CD14-positive monocyte (primary cell): ENCODE data around the gene SGK1. TPM values are rescaled to one million over a fixed set of nuclear protein-coding genes. Genes with fewer than 3 reads are reported as not detected.

Source experiments
- DNase-seq, 3 donors: peaks; one replicate each; pipeline ENCODE4 v3.0.0-alpha.2; 2011 to 2022
- H2AFZ ChIP-seq: 2 replicates; pipeline ENCODE4 v1.6.0; 2012; ENCODE audit warnings: mild to moderate bottlenecking, low read depth, low read length, inconsistent platforms; ENCODE audit not compliant: insufficient read depth, poor library complexity, severe bottlenecking
- H3K27ac ChIP-seq, 2 donors: 1 replicate in 1 of 2; 2 replicates in 1 of 2; pipeline ENCODE4 v1.5.1; 2012 to 2013; ENCODE audit warnings: low read length in 2 of 2, control low read depth in 1 of 2, inconsistent platforms in 1 of 2, low read depth in 1 of 2, mild to moderate bottlenecking in 1 of 2
- H3K27me3 ChIP-seq, 2 donors: one replicate each; pipeline versions ENCODE4 v1.6.0 to v1.6.1; 2011 to 2013; ENCODE audit warnings: low read length in 2 of 2; ENCODE audit not compliant: control insufficient read depth in 2 of 2, insufficient read depth in 2 of 2
- H3K36me3 ChIP-seq, 2 donors: replicated peaks in 1 of 2; 1 replicate in 1 of 2; 2 replicates in 1 of 2; pipeline versions ENCODE4 v1.5.1 to v1.6.1; 2012 to 2013; ENCODE audit warnings: low read length in 2 of 2, control low read depth in 1 of 2, inconsistent platforms in 1 of 2, mild to moderate bottlenecking in 1 of 2; ENCODE audit not compliant: insufficient read depth in 2 of 2, control insufficient read depth in 1 of 2
- H3K4me1 ChIP-seq, 2 donors: 1 replicate in 1 of 2; 2 replicates in 1 of 2; pipeline versions ENCODE4 v1.5.1 to v1.6.1; 2012 to 2013; ENCODE audit warnings: low read length in 2 of 2, control low read depth in 1 of 2, inconsistent platforms in 1 of 2, mild to moderate bottlenecking in 1 of 2, moderate library complexity in 1 of 2; ENCODE audit not compliant: insufficient read depth in 2 of 2, control insufficient read depth in 1 of 2
- H3K4me2 ChIP-seq: replicated peaks from 2 replicates; pipeline ENCODE3; 2012; ENCODE audit warnings: low read length, moderate library complexity, mild to moderate bottlenecking; ENCODE audit not compliant: poor library complexity, severe bottlenecking; ENCODE audit errors: extremely low read depth
- H3K4me3 ChIP-seq, 3 experiments: fragments of 200-600 bp in 1 of 3; sonication (generic) in 1 of 3; replicated peaks in 1 of 3; 1 replicate in 2 of 3; 2 replicates in 1 of 3; pipeline ENCODE4 v1.5.1; 2011 to 2013; ENCODE audit warnings: low read length in 3 of 3, mild to moderate bottlenecking in 3 of 3, control low read depth in 2 of 3, low read depth in 2 of 3, inconsistent platforms in 1 of 3, moderate library complexity in 1 of 3
- H3K79me2 ChIP-seq: 2 replicates; pipeline ENCODE4 v1.6.0; 2012; ENCODE audit warnings: mild to moderate bottlenecking, control low read depth, inconsistent platforms, low read length, moderate library complexity; ENCODE audit not compliant: insufficient read depth
- H3K9ac ChIP-seq: 2 replicates; pipeline ENCODE4 v1.6.0; 2017; ENCODE audit warnings: low read length, mild to moderate bottlenecking; ENCODE audit not compliant: insufficient read depth, poor library complexity, severe bottlenecking
- H3K9me3 ChIP-seq, 2 donors: replicated peaks in 1 of 2; 1 replicate in 1 of 2; 2 replicates in 1 of 2; pipeline versions ENCODE4 v1.5.1 to v1.6.1; 2012 to 2013; ENCODE audit warnings: low read length in 2 of 2, control low read depth in 1 of 2; ENCODE audit not compliant: control insufficient read depth in 1 of 2, insufficient read depth in 1 of 2
- H4K20me1 ChIP-seq: 2 replicates; pipeline ENCODE4 v1.6.0; 2012; ENCODE audit warnings: mild to moderate bottlenecking, low read length, control low read depth, moderate library complexity; ENCODE audit not compliant: insufficient read depth
- H3K27ac Mint-ChIP-seq, 7 donors: one replicate each; pipeline ENCODE4 v1.8.0; 2020; ENCODE audit warnings: mild to moderate bottlenecking in 7 of 7, mixed read lengths in 7 of 7, moderate library complexity in 6 of 7, inconsistent platforms in 2 of 7
- H3K27me3 Mint-ChIP-seq, 3 donors: one replicate each; pipeline ENCODE4 v1.8.0; 2021 to 2022; ENCODE audit warnings: low read depth in 3 of 3, mild to moderate bottlenecking in 3 of 3, mixed read lengths in 3 of 3, moderate library complexity in 3 of 3, inconsistent platforms in 1 of 3
- H3K36me3 Mint-ChIP-seq, 2 donors: one replicate each; pipeline ENCODE4 v1.8.0; 2020; ENCODE audit warnings: mixed read lengths in 2 of 2, inconsistent platforms in 1 of 2, mild to moderate bottlenecking in 1 of 2
- H3K4me1 Mint-ChIP-seq: one replicate; pipeline ENCODE4 v1.8.0; 2020; ENCODE audit warnings: mild to moderate bottlenecking, mixed read lengths
- H3K4me3 Mint-ChIP-seq, 2 donors: one replicate each; pipeline ENCODE4 v1.8.0; 2020; ENCODE audit warnings: mild to moderate bottlenecking in 2 of 2, mixed read lengths in 2 of 2, moderate library complexity in 1 of 2
- H3K9me3 Mint-ChIP-seq, 7 donors: one replicate each; pipeline ENCODE4 v1.8.0; 2020 to 2022; ENCODE audit warnings: mixed read lengths in 7 of 7, mild to moderate bottlenecking in 6 of 7, moderate library complexity in 6 of 7, inconsistent platforms in 2 of 7
- WGBS: methylation state at CpG from one replicate; pipeline ENCODE4 v1.1.5; 2013; ENCODE audit warnings: missing lambda C conversion rate; ENCODE audit not compliant: insufficient coverage; 5-methylcytosine and 5-hydroxymethylcytosine counted together
- intact Hi-C, 2 donors: fragments of 100-400 bp; cut with micrococcal nuclease; formaldehyde crosslinking; loops; one replicate each; pipeline versions ENCODE4 v1.15.0 to v1.15.1; 2023
- polyA plus RNA-seq, 3 donors: library from polyadenylated mRNA; depleted of rRNA in 1 of 3; unstranded in 2 of 3; stranded (reverse) in 1 of 3; fragments of 300-500 nt in 2 of 3; fragments of >200 nt in 1 of 3; fragmentation: Illumina TruSeq in 2 of 3; gene quantifications; 1 replicate in 2 of 3; 2 replicates in 1 of 3; pipeline ENCODE4 v1.2.3, GENCODE V29; 2012 to 2021
- TF ChIP-seq, protein P1 (sequence below): fragments of 200-600 bp; IDR thresholded peaks from one replicate; pipeline ENCODE4 v1.8.0; 2022; ENCODE audit warnings: antibody characterized with exemption, mild to moderate bottlenecking

SGK1 gene
- polyA plus RNA-seq, 3 donors = 373 to 419 (median 407) TPM

DNA sequence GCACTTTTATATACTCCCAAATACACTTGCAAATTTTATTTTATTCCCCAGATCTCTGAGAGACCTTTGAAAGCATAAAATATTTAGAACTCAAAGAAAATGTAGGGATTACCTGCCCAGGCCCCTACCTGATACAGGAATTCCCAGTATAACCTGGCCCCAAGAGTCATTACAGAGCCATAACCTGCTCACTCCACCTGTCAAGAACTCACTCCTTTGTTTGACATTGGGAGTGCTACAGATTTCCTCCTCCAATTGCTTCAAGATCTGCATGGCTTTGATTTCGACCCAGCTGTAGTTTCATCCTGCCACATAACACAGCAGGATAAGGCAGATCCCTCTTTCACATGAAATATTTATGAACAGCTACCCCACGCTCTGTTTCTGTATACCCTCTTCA lies 169.3 kb downstream of the SGK1 start:
- WGBS = 80% methylated on average over 1 of the region's 2 CpGs
- H2AFZ ChIP-seq = no peak overlapping the region
- H3K27ac Mint-ChIP-seq = no peak overlapping the region

DNA sequence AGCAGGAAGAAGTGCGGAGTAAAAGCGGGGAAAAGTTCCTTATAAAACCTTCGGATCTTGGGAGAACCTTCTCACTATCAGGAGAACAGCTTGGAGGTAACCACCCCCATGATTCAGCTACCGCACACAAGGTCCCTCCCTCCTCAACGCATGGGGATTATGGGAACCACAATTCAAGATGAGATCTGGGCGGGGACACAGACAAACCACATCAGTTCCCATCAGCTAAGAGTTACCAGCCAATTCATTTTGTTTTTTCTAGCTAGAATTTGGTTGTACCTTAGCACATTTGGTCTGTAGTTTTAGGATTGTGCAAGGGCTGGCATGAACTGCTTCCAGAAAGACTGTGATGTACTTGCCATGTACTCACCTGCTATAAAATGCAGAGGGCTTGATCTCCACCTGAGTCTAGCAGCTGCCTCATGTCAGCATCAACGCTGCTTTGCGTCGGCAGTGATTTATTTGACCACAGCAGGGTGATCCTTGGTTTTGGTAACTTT lies 170.8 kb downstream of the SGK1 start:
- Histone ChIP-seq H3K27ac (no peak overlapping the region), H3K9me3 (no peaks in the 10 kb centered on the region), H4K20me1 (no peaks in the 10 kb centered on the region), H3K4me2 (no peak overlapping the region), H2AFZ (no peak overlapping the region), H3K27me3 (no peaks in the 10 kb centered on the region), H3K9ac (no peak overlapping the region), H3K79me2 (no peaks in the 10 kb centered on the region), H3K4me3 (no peak overlapping the region), H3K36me3 (no peaks in the 10 kb centered on the region), H3K4me1 (no peaks in the 10 kb centered on the region)
- no peaks in the 10 kb centered on the region for H3K36me3 Mint-ChIP-seq
- intact Hi-C loops = no loop called here
- H3K9me3 Mint-ChIP-seq = no peaks in the 10 kb centered on the region
- no peak overlapping the region for H3K27ac Mint-ChIP-seq
- 100% methylated on average over 1 of the region's 9 CpGs for WGBS
- no peak for DNase-seq
- H3K4me3 Mint-ChIP-seq = no peak overlapping the region
- TF ChIP-seq, protein P1, sequence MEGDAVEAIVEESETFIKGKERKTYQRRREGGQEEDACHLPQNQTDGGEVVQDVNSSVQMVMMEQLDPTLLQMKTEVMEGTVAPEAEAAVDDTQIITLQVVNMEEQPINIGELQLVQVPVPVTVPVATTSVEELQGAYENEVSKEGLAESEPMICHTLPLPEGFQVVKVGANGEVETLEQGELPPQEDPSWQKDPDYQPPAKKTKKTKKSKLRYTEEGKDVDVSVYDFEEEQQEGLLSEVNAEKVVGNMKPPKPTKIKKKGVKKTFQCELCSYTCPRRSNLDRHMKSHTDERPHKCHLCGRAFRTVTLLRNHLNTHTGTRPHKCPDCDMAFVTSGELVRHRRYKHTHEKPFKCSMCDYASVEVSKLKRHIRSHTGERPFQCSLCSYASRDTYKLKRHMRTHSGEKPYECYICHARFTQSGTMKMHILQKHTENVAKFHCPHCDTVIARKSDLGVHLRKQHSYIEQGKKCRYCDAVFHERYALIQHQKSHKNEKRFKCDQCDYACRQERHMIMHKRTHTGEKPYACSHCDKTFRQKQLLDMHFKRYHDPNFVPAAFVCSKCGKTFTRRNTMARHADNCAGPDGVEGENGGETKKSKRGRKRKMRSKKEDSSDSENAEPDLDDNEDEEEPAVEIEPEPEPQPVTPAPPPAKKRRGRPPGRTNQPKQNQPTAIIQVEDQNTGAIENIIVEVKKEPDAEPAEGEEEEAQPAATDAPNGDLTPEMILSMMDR = no peak
- peaks cover 0 to 4% (median 4%) of the 10 kb centered on the region in 3 donors for H3K27me3 Mint-ChIP-seq
- H3K4me1 Mint-ChIP-seq = peaks cover 2% of the 10 kb centered on the region

More for the DNA sequence above, 169.3 kb downstream of the SGK1 start:
- Histone ChIP-seq H3K9ac (no peak overlapping the region), H3K36me3 (no peaks in the 10 kb centered on the region), H3K9me3 (no peaks in the 10 kb centered on the region), H3K4me2 (no peak overlapping the region), H3K27ac (no peak overlapping the region), H3K27me3 (no peaks in the 10 kb centered on the region), H3K79me2 (no peaks in the 10 kb centered on the region), H3K4me3 (no peak overlapping the region), H4K20me1 (no peaks in the 10 kb centered on the region), H3K4me1 (no peaks in the 10 kb centered on the region)
- intact Hi-C loops = no loop called here
- Mint-ChIP-seq H3K4me3 (no peak overlapping the region), H3K27me3 (peaks cover 0 to 4% (median 3%) of the 10 kb centered on the region in 3 donors), H3K9me3 (no peaks in the 10 kb centered on the region), H3K4me1 (peaks cover 2% of the 10 kb centered on the region), H3K36me3 (no peaks in the 10 kb centered on the region)
- DNase-seq = no peak
- TF ChIP-seq, protein P1 = no peak
